ENCODE measurements around the gene NDUFV2. TPM values are rescaled to one million over a fixed set of nuclear protein-coding genes. Genes with fewer than 3 reads are reported as not detected.

NDUFV2 gene
- polyA plus RNA-seq, 1 experiment = 207 TPM

DNA sequence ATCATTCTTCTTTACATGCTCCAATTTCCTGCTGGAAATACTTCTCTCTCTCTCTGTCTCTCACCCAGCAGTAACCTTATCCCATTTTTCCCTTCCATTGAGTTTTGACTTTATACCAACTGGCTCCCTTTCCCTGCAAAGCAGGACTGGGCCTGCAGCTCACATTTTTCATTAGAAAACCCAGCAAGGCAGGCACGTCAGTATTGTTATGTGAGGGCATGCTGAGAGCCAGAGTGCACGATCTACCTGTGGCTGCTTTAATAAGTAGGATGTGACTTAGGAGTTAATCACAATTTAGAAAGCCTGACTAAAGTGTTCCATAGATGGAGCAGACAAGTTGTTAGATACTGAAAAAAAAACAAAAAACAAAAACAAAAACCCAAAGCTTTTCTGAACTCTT lies 5.2 kb upstream of the NDUFV2 start:
- Histone ChIP-seq H3K9me3 (ENCODE audit: control insufficient read depth, insufficient read depth, low read length) (no peaks in the 10 kb centered on the region), H3K27me3 (ENCODE audit: control insufficient read depth, insufficient read depth, low read length) (no peaks in the 10 kb centered on the region), H3K4me3 (ENCODE audit: low read depth, low read length) (no peak overlapping the region), H3K27ac (ENCODE audit: low read depth, low read length) (no peak overlapping the region)
- no peak for DNase-seq (ENCODE audit: low read depth, low spot score)
- CTCF ChIA-PET = interaction anchor here (0.6 kb wide), 1 partner anchor 14 kb away, joined by 3 read pairs; no protein-coding TSS in a partner anchor
- TF ChIP-seq, protein P1, sequence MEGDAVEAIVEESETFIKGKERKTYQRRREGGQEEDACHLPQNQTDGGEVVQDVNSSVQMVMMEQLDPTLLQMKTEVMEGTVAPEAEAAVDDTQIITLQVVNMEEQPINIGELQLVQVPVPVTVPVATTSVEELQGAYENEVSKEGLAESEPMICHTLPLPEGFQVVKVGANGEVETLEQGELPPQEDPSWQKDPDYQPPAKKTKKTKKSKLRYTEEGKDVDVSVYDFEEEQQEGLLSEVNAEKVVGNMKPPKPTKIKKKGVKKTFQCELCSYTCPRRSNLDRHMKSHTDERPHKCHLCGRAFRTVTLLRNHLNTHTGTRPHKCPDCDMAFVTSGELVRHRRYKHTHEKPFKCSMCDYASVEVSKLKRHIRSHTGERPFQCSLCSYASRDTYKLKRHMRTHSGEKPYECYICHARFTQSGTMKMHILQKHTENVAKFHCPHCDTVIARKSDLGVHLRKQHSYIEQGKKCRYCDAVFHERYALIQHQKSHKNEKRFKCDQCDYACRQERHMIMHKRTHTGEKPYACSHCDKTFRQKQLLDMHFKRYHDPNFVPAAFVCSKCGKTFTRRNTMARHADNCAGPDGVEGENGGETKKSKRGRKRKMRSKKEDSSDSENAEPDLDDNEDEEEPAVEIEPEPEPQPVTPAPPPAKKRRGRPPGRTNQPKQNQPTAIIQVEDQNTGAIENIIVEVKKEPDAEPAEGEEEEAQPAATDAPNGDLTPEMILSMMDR (IDR thresholded peaks at IDR 0.05; ENCODE audit: low read depth, low read length) = no peak
- POLR2A ChIA-PET = no interaction called here

DNA sequence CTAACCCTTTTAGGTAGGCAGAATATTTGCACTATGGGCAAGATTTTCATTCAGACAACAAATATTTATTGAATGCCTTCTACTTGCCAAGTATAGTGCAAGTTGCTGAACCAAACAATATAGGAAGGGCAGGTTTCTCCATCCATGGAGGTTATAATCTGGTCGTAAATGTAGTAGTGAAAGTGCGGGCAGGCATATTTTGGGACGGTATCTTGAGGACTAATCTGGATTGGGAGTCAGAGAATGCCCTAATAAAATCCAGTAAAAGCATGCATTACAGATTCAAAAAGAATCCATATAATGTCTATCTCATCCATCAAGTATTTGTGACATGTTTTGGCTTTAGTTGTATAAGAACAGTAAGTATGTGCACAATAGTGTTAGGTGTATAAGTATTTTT lies 1.7 kb upstream of the NDUFV2 start:
- Histone ChIP-seq H3K27ac (ENCODE audit: low read depth, low read length) (no peak overlapping the region), H3K4me3 (ENCODE audit: low read depth, low read length) (no peak overlapping the region), H3K27me3 (ENCODE audit: control insufficient read depth, insufficient read depth, low read length) (no peaks in the 10 kb centered on the region), H3K9me3 (ENCODE audit: control insufficient read depth, insufficient read depth, low read length) (peaks cover 3% of the 10 kb centered on the region; the same call in 1 of the 2 replicates)
- POLR2A ChIA-PET = no interaction called here
- CTCF ChIA-PET = no interaction called here
- TF ChIP-seq, protein P1 (IDR thresholded peaks at IDR 0.05; ENCODE audit: low read depth, low read length) = no peak
- no peak for DNase-seq (ENCODE audit: low read depth, low spot score)

DNA sequence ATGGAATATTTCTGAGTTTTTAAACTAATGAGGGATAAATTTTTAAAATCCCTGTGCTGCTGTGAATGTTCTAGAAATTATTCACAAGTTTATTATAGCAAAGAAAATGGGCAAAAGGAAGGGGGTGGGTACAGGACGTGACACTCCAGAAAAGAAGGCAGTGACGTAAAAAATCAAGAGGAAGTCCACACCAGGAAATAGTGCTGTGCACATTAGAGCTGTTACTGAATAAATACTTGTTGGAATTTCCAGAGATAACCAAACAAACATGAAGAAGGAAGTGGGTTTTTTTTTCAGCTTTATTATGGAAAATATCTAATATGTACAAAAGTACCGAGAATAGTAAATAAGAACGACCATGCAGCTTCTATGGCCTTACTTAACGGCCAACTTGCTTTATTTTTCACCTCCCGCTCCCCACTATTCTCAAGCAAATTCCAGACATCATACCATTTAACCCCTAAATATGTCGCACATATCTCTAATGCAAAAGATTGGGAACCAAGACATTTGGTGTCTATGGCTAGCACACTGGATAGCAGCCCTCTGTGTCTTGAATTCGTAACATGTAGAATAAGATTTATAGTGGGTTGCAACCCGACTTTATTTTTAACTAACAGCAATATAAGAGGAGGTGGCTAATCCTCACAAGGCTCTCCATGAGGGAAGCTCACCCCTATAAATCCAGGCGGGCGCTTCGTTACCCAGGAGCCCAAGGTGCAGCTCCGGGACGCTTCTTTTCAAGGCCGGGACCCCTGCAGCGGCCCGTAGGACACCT lies 580 bp upstream of the NDUFV2 start:
- Histone ChIP-seq H3K4me3 (ENCODE audit: low read depth, low read length) (peak overlapping the region; percentile 73), H3K9me3 (ENCODE audit: control insufficient read depth, insufficient read depth, low read length) (peaks cover 3% of the 10 kb centered on the region; the same call in 1 of the 2 replicates), H3K27me3 (ENCODE audit: control insufficient read depth, insufficient read depth, low read length) (no peaks in the 10 kb centered on the region), H3K27ac (ENCODE audit: low read depth, low read length) (peak overlapping the region; percentile 42)
- DNase-seq (ENCODE audit: low read depth, low spot score) = no peak
- ChIA-PET POLR2A (interaction anchor here (1.0 to 1.5 kb wide), 4 partner anchors 28 to 233 kb away, joined by 3 to 5 read pairs (median 3); partner anchors contain the start of gene TWSG1), CTCF (interaction anchor here (0.6 kb wide), 1 partner anchor 9 kb away, joined by 4 read pairs; no protein-coding TSS in a partner anchor)
- TF ChIP-seq, protein P1 (IDR thresholded peaks at IDR 0.05; ENCODE audit: low read depth, low read length) = no peak

DNA sequence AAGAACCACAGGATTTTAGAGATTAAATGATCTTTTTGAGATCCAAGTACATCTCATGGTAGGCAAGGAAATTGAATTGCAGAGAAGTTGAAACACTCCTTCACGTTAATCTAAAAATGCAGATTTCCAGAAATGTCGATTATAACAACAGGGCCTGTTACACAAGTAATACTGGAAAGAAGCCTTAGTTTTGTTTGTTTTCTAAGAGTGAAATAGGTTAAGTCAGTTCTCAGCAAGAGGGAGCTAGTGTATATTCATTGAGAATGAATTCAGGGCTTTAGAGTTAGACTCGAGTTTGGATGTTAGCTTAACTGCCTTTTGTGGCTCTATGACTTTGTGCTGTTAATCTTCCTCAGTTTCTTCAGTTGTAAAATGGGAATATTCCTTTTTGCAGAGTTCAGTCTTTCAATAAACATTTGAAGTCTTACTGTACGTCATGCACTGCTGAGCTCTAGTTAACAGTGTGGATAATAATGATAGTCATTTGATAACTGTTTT lies 926 bp downstream of the NDUFV2 start:
- Histone ChIP-seq H3K27me3 (ENCODE audit: control insufficient read depth, insufficient read depth, low read length) (no peaks in the 10 kb centered on the region), H3K9me3 (ENCODE audit: control insufficient read depth, insufficient read depth, low read length) (peaks cover 3% of the 10 kb centered on the region; the same call in 1 of the 2 replicates), H3K27ac (ENCODE audit: low read depth, low read length) (no peak overlapping the region), H3K4me3 (ENCODE audit: low read depth, low read length) (peak overlapping the region; percentile 83)
- DNase-seq (ENCODE audit: low read depth, low spot score) = no peak
- TF ChIP-seq, protein P1 (IDR thresholded peaks at IDR 0.05; ENCODE audit: low read depth, low read length) = no peak
- POLR2A ChIA-PET = interaction anchor here (0.5 to 2.3 kb wide), 4 partner anchors 8 to 438 kb away, joined by 3 to 11 read pairs (median 3); partner anchors contain the start of gene ANKRD12
- CTCF ChIA-PET = interaction anchor here (0.6 to 1.6 kb wide), 3 partner anchors 10 to 30 kb away, joined by 3 to 5 read pairs (median 3); no protein-coding TSS in a partner anchor

Measured in AG04450 (cell line).